ENCODE results near the gene MEMO1. TPM values are rescaled to one million over a fixed set of nuclear protein-coding genes. Genes with fewer than 3 reads are reported as not detected.
"Not testable (repeated sequence)": the region's sequence is repeated elsewhere in the genome, so short reads cannot be mapped to it uniquely, and the experiment has no call there.

MEMO1 gene
- total RNA-seq, 1 donor from 2014 or later: 33.6 TPM

- not testable (repeated sequence) for DNase-seq
Measured at GRCh38 chr2:31907491-31907890, 103.3 kb downstream of the MEMO1 start.

GRCh38 chr2:31903109-31903780 lies 107.6 kb downstream of the MEMO1 start:
- DNase-seq: no peak

- DNase-seq: no peak
Measured at GRCh38 chr2:31901900-31902299, 108.9 kb downstream of the MEMO1 start.

GRCh38 chr2:31900156-31900555 lies 110.7 kb downstream of the MEMO1 start:
- not testable (repeated sequence) for DNase-seq

GRCh38 chr2:31898346-31898745 lies 112.5 kb downstream of the MEMO1 start:
- not testable (repeated sequence) for DNase-seq

GRCh38 chr2:31897340-31897739 lies 113.5 kb downstream of the MEMO1 start:
- not testable (repeated sequence) for DNase-seq

GRCh38 chr2:31896293-31896692 lies 114.5 kb downstream of the MEMO1 start:
- no peak for DNase-seq

- no peak for DNase-seq
Measured at GRCh38 chr2:31894656-31895055, 116.2 kb downstream of the MEMO1 start.

GRCh38 chr2:31893094-31893493 lies 117.7 kb downstream of the MEMO1 start:
- no peak for DNase-seq

- no peak for DNase-seq
Measured at GRCh38 chr2:31889044-31889443, 121.8 kb downstream of the MEMO1 start.

GRCh38 chr2:31888550-31888949 lies 122.3 kb downstream of the MEMO1 start:
- DNase-seq: no peak

- peak; percentile 5 for DNase-seq
Measured at GRCh38 chr2:31886700-31887099, 124.1 kb downstream of the MEMO1 start.

- DNase-seq: no peak
Measured at GRCh38 chr2:31877008-31877407, 133.8 kb downstream of the MEMO1 start.

GRCh38 chr2:31874071-31874470 lies 136.7 kb downstream of the MEMO1 start:
- no peak for DNase-seq

- no peak for DNase-seq
Measured at GRCh38 chr2:31865215-31865614, 145.6 kb downstream of the MEMO1 start.

GRCh38 chr2:31863867-31864266 lies 146.9 kb downstream of the MEMO1 start:
- DNase-seq: no peak

- DNase-seq: not testable (repeated sequence)
Measured at GRCh38 chr2:31863015-31863656, 147.7 kb downstream of the MEMO1 start.

GRCh38 chr2:31859959-31860358 lies 150.8 kb downstream of the MEMO1 start:
- no peak for DNase-seq

GRCh38 chr2:31853521-31853920 lies 157.3 kb downstream of the MEMO1 start:
- no peak for DNase-seq

- not testable (repeated sequence) for DNase-seq
Measured at GRCh38 chr2:31842150-31842549, 168.7 kb downstream of the MEMO1 start.

GRCh38 chr2:31835450-31835849 lies 175.4 kb downstream of the MEMO1 start:
- no peak for DNase-seq

- DNase-seq: no peak
Measured at GRCh38 chr2:31832363-31832762, 178.4 kb downstream of the MEMO1 start.

- no peak for DNase-seq
Measured at GRCh38 chr2:31831585-31831984, 179.2 kb downstream of the MEMO1 start.

- DNase-seq: no peak
Measured at GRCh38 chr2:31828891-31829290, 181.9 kb downstream of the MEMO1 start.

Data from tongue (tissue), 2 donors.